ENCODE measurements around the gene SFTPB. TPM values are rescaled to one million over a fixed set of nuclear protein-coding genes. Genes with fewer than 3 reads are reported as not detected.

SFTPB gene
- total RNA-seq, 2 experiments from 2014 or later = not detected

- TF ChIP-seq EZH2phosphoT487 (IDR thresholded peaks at IDR 0.05; ENCODE audit: borderline replicate concordance, low read depth, low read length) = no peak
- ChIA-PET CTCF (ENCODE audit: unreplicated experiment) (interaction anchor here (0.9 kb wide), 1 partner anchor 14 kb away, joined by 4 read pairs; no protein-coding TSS in a partner anchor), POLR2A (interaction anchor here (0.5 kb wide), 1 partner anchor 20 kb away, joined by 3 read pairs; no protein-coding TSS in a partner anchor)
Measured at GRCh38 chr2:85651097-85651496, 16.9 kb downstream of the SFTPB start.

GRCh38 chr2:85650456-85650855 is 17.5 kb downstream of the SFTPB start:
- BruUV-seq (replicated peaks) = no TSS peak
- peaks cover 88% of the 10 kb centered on the region for H3K36me3 ChIP-seq (ENCODE audit: insufficient read depth, low read length)
- POLR2A ChIA-PET = no interaction called here

More at GRCh38 chr2:85651097-85651496, 16.9 kb downstream of the SFTPB start:
- H3K79me2 ChIP-seq (ENCODE audit: insufficient read depth, low read depth, low read length) = no peaks in the 10 kb centered on the region
- H3K9me3 ChIP-seq (ENCODE audit: low read length) = no peaks in the 10 kb centered on the region
- DNase-seq (ENCODE audit: low spot score) = no peak
- no peak overlapping the region for H2AFZ ChIP-seq (ENCODE audit: low read length)
- H3K4me2 ChIP-seq (ENCODE audit: low read length) = no peak overlapping the region
- no TSS peak for BruUV-seq (replicated peaks)
- H3K4me3 ChIP-seq (ENCODE audit: low read depth, low read length, poor library complexity, severe bottlenecking) = no peak overlapping the region
- H3K36me3 ChIP-seq (ENCODE audit: insufficient read depth, low read length) = peaks cover 82% of the 10 kb centered on the region
- intact Hi-C loops (cut with micrococcal nuclease; ENCODE audit: unreplicated experiment) = no loop called here
- no peak overlapping the region for H3K27ac ChIP-seq (ENCODE audit: low read depth, low read length, poor library complexity, severe bottlenecking)
- H4K20me1 ChIP-seq (ENCODE audit: insufficient read depth, low read length) = no peaks in the 10 kb centered on the region
- no peaks in the 10 kb centered on the region for H3K9me2 ChIP-seq (ENCODE audit: insufficient read depth, low read length)
- H3K4me1 ChIP-seq (ENCODE audit: insufficient read depth, low read length, poor library complexity, severe bottlenecking) = no peaks in the 10 kb centered on the region

More at GRCh38 chr2:85650456-85650855, 17.5 kb downstream of the SFTPB start:
- Histone ChIP-seq H3K9me3 (ENCODE audit: low read length) (no peaks in the 10 kb centered on the region), H3K79me2 (ENCODE audit: insufficient read depth, low read depth, low read length) (no peaks in the 10 kb centered on the region), H3K4me1 (ENCODE audit: insufficient read depth, low read length, poor library complexity, severe bottlenecking) (no peaks in the 10 kb centered on the region), H4K20me1 (ENCODE audit: insufficient read depth, low read length) (no peaks in the 10 kb centered on the region), H3K4me2 (ENCODE audit: low read length) (no peak overlapping the region), H3K27ac (ENCODE audit: low read depth, low read length, poor library complexity, severe bottlenecking) (no peak overlapping the region), H3K4me3 (ENCODE audit: low read depth, low read length, poor library complexity, severe bottlenecking) (no peak overlapping the region), H3K9me2 (ENCODE audit: insufficient read depth, low read length) (no peaks in the 10 kb centered on the region), H2AFZ (ENCODE audit: low read length) (no peak overlapping the region)
- intact Hi-C loops (cut with micrococcal nuclease; ENCODE audit: unreplicated experiment) = no loop called here
- no peak for TF ChIP-seq EZH2phosphoT487 (IDR thresholded peaks at IDR 0.05; ENCODE audit: borderline replicate concordance, low read depth, low read length)
- no peak for TF ChIP-seq CTCF (conservative IDR thresholded peaks at IDR 0.05; ENCODE audit: low read length)
- DNase-seq (ENCODE audit: low spot score) = no peak
- CTCF ChIA-PET (ENCODE audit: unreplicated experiment) = interaction anchor here (0.9 kb wide), 1 partner anchor 13 kb away, joined by 4 read pairs; no protein-coding TSS in a partner anchor
